GM12878 (cell line): Measurements from ENCODE around the gene FHIP1B. TPM values are rescaled to one million over a fixed set of nuclear protein-coding genes. Genes with fewer than 3 reads are reported as not detected.

ENCODE experiments used
- ATAC-seq: fragments of 200-7000 bp; cut with Tn5 transposase; 3 replicates; pipeline ENCODE4 v1.9.1; 2020; ENCODE audit warnings: mild to moderate bottlenecking, moderate library complexity
- BruUV-seq: library from RNA; stranded (reverse); fragments of 400-500 nt; replicated peaks from 2 replicates; lab custom pipeline; 2021; lab: Mats Ljungman, UMichigan
- CTCF ChIA-PET: fragments of 300-600 bp; sonication (Branson Sonifier 250); formaldehyde crosslinking; extraction: SDS; loops from one replicate; lab custom pipeline; 2021; ENCODE audit warnings: inconsistent platforms; lab: Yijun Ruan, JAX
- POLR2A ChIA-PET: fragments of 350-600 bp; formaldehyde crosslinking; extraction: SDS; loops from one replicate; lab custom pipeline; 2021; ENCODE audit warnings: inconsistent platforms; lab: Charles Lee
- RAD21 ChIA-PET: fragments of 300-600 bp; sonication (Branson Sonifier 250); formaldehyde crosslinking; loops from one replicate; lab custom pipeline; 2023; ENCODE audit warnings: antibody characterized with exemption; ENCODE audit not compliant: unreplicated experiment; lab: Charles Lee
- SMC1A ChIA-PET: fragments of 300-600 bp; sonication (Branson Sonifier 250); formaldehyde crosslinking; loops from one replicate; lab custom pipeline; 2023; ENCODE audit not compliant: unreplicated experiment, uncharacterized antibody; lab: Charles Lee
- DNase-seq: peaks from one replicate; pipeline ENCODE4 v3.0.0-alpha.2; 2011; ENCODE audit warnings: low read depth, low spot score
- FAIRE-seq: peaks from 3 replicates; lab custom pipeline; 2011; peaks lifted over from hg19 to GRCh38; lab: Jason Lieb, UNC
- H2AFZ ChIP-seq: 2 replicates; pipeline ENCODE4 v1.6.0; 2011; ENCODE audit warnings: low read depth, low read length, control low read depth; ENCODE audit not compliant: control insufficient read depth
- H3K27ac ChIP-seq: 2 replicates; pipeline ENCODE4 v1.5.1; 2011; ENCODE audit warnings: control low read depth; ENCODE audit not compliant: control insufficient read depth, insufficient read depth
- H3K27me3 ChIP-seq, 2 experiments: replicated peaks in 1 of 2; 2 replicates each; pipeline versions ENCODE4 v1.6.0 to v1.6.1; 2011; ENCODE audit warnings: low read length in 1 of 2; ENCODE audit not compliant: control insufficient read depth in 2 of 2, insufficient read depth in 2 of 2
- H3K36me3 ChIP-seq, 2 experiments: 2 replicates each; pipeline ENCODE4 v1.5.1; 2011; ENCODE audit warnings: low read length in 1 of 2; ENCODE audit not compliant: control insufficient read depth in 2 of 2, insufficient read depth in 2 of 2
- H3K4me1 ChIP-seq: 2 replicates; pipeline ENCODE4 v1.6.1; 2011; ENCODE audit warnings: mild to moderate bottlenecking, low read length, moderate library complexity, mixed read lengths; ENCODE audit not compliant: control insufficient read depth, insufficient read depth
- H3K4me2 ChIP-seq: 2 replicates; pipeline ENCODE4 v1.6.0; 2011; ENCODE audit warnings: control low read depth; ENCODE audit not compliant: control insufficient read depth, insufficient read depth
- H3K4me3 ChIP-seq: fragments of 200-600 bp; sonication (generic); 2 replicates; pipeline ENCODE4 v1.5.1; 2016
- H3K79me2 ChIP-seq: 2 replicates; pipeline ENCODE4 v1.6.0; 2011; ENCODE audit warnings: low read length; ENCODE audit not compliant: control insufficient read depth, insufficient read depth
- H3K9ac ChIP-seq: 2 replicates; pipeline ENCODE4 v1.8.0; 2011; ENCODE audit warnings: low read length, control low read depth, mixed read lengths; ENCODE audit not compliant: control insufficient read depth, insufficient read depth
- H3K9me3 ChIP-seq: replicated peaks from 3 replicates; pipeline ENCODE4 v1.5.1; 2011; ENCODE audit warnings: mild to moderate bottlenecking, low read length; ENCODE audit not compliant: control insufficient read depth, insufficient read depth
- H4K20me1 ChIP-seq: 2 replicates; pipeline ENCODE4 v1.6.0; 2011; ENCODE audit not compliant: control insufficient read depth, insufficient read depth
- BRCA1 ChIP-seq: IDR thresholded peaks from 2 replicates; pipeline ENCODE4 v1.6.1; 2011; ENCODE audit warnings: low read depth, low read length, improper control_type of control experiment
- CBFB ChIP-seq: IDR thresholded peaks from 2 replicates; pipeline ENCODE4 v1.6.1; 2016; ENCODE audit warnings: antibody characterized with exemption, low read depth
- CHD1 ChIP-seq: IDR thresholded peaks from 2 replicates; pipeline ENCODE4 v1.6.1; 2012; ENCODE audit warnings: low read depth, low read length, improper control_type of control experiment
- E2F8 ChIP-seq: fragments of 450-650 bp; IDR thresholded peaks from 2 replicates; pipeline ENCODE4 v1.6.1; 2018; ENCODE audit warnings: mild to moderate bottlenecking, low read depth, moderate library complexity; ENCODE audit not compliant: partially characterized antibody
- ETV6 ChIP-seq, 2 experiments: fragments of 450-650 bp in 1 of 2; IDR thresholded peaks in 1 of 2; conservative IDR thresholded peaks in 1 of 2; 2 replicates each; pipeline ENCODE4 v1.6.1; 2014; ENCODE audit warnings: antibody characterized with exemption in 1 of 2, borderline replicate concordance in 1 of 2, low read depth in 1 of 2, mild to moderate bottlenecking in 1 of 2, moderate library complexity in 1 of 2
- JUNB ChIP-seq: IDR thresholded peaks from 2 replicates; pipeline ENCODE4 v1.6.1; 2016; ENCODE audit warnings: antibody characterized with exemption, mild to moderate bottlenecking
- JUND ChIP-seq: IDR thresholded peaks from 2 replicates; pipeline ENCODE4 v1.6.1; 2012; ENCODE audit warnings: low read depth, mild to moderate bottlenecking, low read length, improper control_type of control experiment, moderate library complexity
- NKRF ChIP-seq: fragments of 450-650 bp; conservative IDR thresholded peaks from 2 replicates; pipeline ENCODE4 v1.6.1; 2017; ENCODE audit warnings: mild to moderate bottlenecking, moderate library complexity
- PAX5 ChIP-seq: IDR thresholded peaks from 2 replicates; pipeline ENCODE4 v1.6.1; 2011; ENCODE audit warnings: low read depth, low read length, borderline replicate concordance
- RUNX3 ChIP-seq: IDR thresholded peaks from 2 replicates; pipeline ENCODE4 v1.6.1; 2012; ENCODE audit warnings: low read length, inconsistent platforms
- SP1 ChIP-seq: IDR thresholded peaks from one replicate; pipeline ENCODE4 v1.6.1; 2011; ENCODE audit warnings: low read depth, low read length
- TARDBP ChIP-seq: IDR thresholded peaks from 2 replicates; pipeline ENCODE4 v1.6.1; 2016; ENCODE audit warnings: borderline replicate concordance
- USF2 ChIP-seq: IDR thresholded peaks from 2 replicates; pipeline ENCODE4 v1.6.1; 2011; ENCODE audit warnings: low read depth, low read length, improper control_type of control experiment, borderline replicate concordance
- WRNIP1 ChIP-seq: IDR thresholded peaks from 2 replicates; pipeline ENCODE4 v1.6.1; 2011; ENCODE audit warnings: low read depth, low read length, improper control_type of control experiment, borderline replicate concordance
- YBX1 ChIP-seq: fragments of 450-650 bp; IDR thresholded peaks from 2 replicates; pipeline ENCODE4 v1.6.1; 2016; ENCODE audit warnings: antibody characterized with exemption
- ZBTB33 ChIP-seq: fragments of 450-650 bp; IDR thresholded peaks from 2 replicates; pipeline ENCODE4 v1.6.1; 2017; ENCODE audit warnings: mild to moderate bottlenecking
- ZNF622 ChIP-seq: fragments of 450-650 bp; IDR thresholded peaks from 2 replicates; pipeline ENCODE4 v1.6.1; 2017; ENCODE audit warnings: mild to moderate bottlenecking, inconsistent platforms
- WGBS: methylation state at CpG from one replicate; pipeline ENCODE4 v1.1.6; 2016; ENCODE audit warnings: low lambda C conversion rate; ENCODE audit not compliant: insufficient replicate concordance, insufficient coverage; ENCODE audit errors: missing lambda C conversion rate; 5-methylcytosine and 5-hydroxymethylcytosine counted together
- in situ Hi-C: fragments of 300-500 bp; cut with MboI; formaldehyde crosslinking; loops from 9 replicates; pipeline ENCODE4 v1.14.3; 2018; ENCODE audit warnings: mixed read lengths
- intact Hi-C: fragments of 100-400 bp; cut with micrococcal nuclease; formaldehyde crosslinking; loops from one replicate; pipeline ENCODE4 v1.14.2; 2022; ENCODE audit not compliant: unreplicated experiment
- polyA plus RNA-seq, 11 experiments: library from polyadenylated mRNA; depleted of rRNA in 4 of 11; unstranded in 6 of 11; stranded (reverse) in 5 of 11; fragments of >200 nt; fragmentation: Nextera tagmentation in 4 of 11; fragmentation: Illumina TruSeq in 1 of 11; extraction: Ambion mirVana in 4 of 11; extraction: Trizol in 1 of 11; gene quantifications; 1 replicate in 1 of 11; 2 replicates in 10 of 11; pipeline versions ENCODE4 v1.2.1 to v1.2.3, GENCODE V29; 2011 to 2016; ENCODE audit warnings: inconsistent platforms in 2 of 11, missing spikeins in 2 of 11, low read depth in 1 of 11
- total RNA-seq, 4 experiments: library from RNA; depleted of rRNA in 3 of 4; stranded (reverse); fragments of >200 nt in 3 of 4; fragmentation: Illumina TruSeq in 1 of 4; extraction: Trizol in 1 of 4; gene quantifications; 2 replicates each; pipeline versions ENCODE4 v1.2.1 to v1.2.3, GENCODE V29; 2013 to 2021

Gene FHIP1B
- total and polyA plus RNA-seq, 10 of the 15 experiments (the other 5 are each of a cell fraction or from before 2014, with no cell fraction given) = 0.90 to 28.1 (median 11.1) TPM

- Histone ChIP-seq H3K79me2 (no peaks in the 10 kb centered on the region), H3K4me1 (no peaks in the 10 kb centered on the region), H4K20me1 (no peaks in the 10 kb centered on the region), H3K4me2 (no peak overlapping the region), H3K27me3 (no peaks in the 10 kb centered on the region), H2AFZ (no peak overlapping the region), H3K4me3 (no peak overlapping the region), H3K27ac (no peak overlapping the region), H3K9ac (no peak overlapping the region)
- in situ Hi-C loops = no loop called here
- intact Hi-C loops = no loop called here
- SMC1A ChIA-PET = no interaction called here
- POLR2A ChIA-PET = interaction anchor here (1.2 kb wide), 1 partner anchor 20 kb away, joined by 3 read pairs; no protein-coding TSS in a partner anchor
- CTCF ChIA-PET = interaction anchor here (1.4 kb wide), 1 partner anchor 161 kb away, joined by 3 read pairs; no protein-coding TSS in a partner anchor
- FAIRE-seq (no peak), DNase-seq (no peak)
- WGBS = 95% methylated on average over 15 of the region's 19 CpGs
- RAD21 ChIA-PET = no interaction called here
- TF ChIP-seq ZNF622 (no peak), JUND (no peak), PAX5 (no peak), JUNB (no peak), NKRF (no peak), CHD1 (no peak), USF2 (no peak), ETV6 (conservative IDR thresholded peaks at IDR 0.05 in 1 of 2, IDR thresholded peaks at IDR 0.05 in 1 of 2; ENCODE audit: borderline replicate concordance in 1 of 2, low read depth in 1 of 2) (no peak), CBFB (no peak), RUNX3 (no peak), WRNIP1 (no peak), TARDBP (no peak), YBX1 (no peak), SP1 (no peak), BRCA1 (no peak), E2F8 (no peak), ZBTB33 (no peak)
- TF ChIP-seq, all 136 proteins: peak for 0
- no peak for ATAC-seq
- BruUV-seq = no TSS peak
- Histone ChIP-seq H3K36me3 (peaks cover 14 to 20% of the 10 kb centered on the region in 2 experiments), H3K9me3 (no peaks in the 10 kb centered on the region)
These were observed 16.7 kb downstream of the FHIP1B start for GRCh38 chr11:6217722-6218121.
